Measurements from ENCODE around the gene LAD1. TPM values are rescaled to one million over a fixed set of nuclear protein-coding genes. Genes with fewer than 3 reads are reported as not detected.

The LAD1 gene
- total RNA-seq, 1 donor from 2014 or later = 0.68 TPM

DNA sequence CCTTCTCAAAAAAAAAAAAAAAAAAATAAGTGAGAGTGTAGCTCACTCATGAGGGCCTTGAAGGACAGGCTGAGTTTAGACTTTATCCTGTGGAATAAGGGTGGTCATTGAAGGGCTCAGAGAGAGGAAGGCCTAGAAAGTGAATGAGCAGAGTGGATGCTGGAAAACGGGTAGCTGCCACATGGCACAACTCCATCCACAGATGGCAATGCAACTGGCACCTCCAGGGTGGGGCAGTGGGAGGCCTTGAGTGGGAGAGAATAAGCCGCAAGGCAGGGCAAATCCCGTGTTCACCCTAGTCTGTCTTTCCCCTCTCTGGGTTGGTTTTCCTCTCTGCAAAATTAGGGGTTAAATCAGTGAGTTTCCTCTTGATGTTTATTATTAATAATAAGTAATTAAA is 19.3 kb upstream of the LAD1 start:
- DNase-seq = no peak

DNA sequence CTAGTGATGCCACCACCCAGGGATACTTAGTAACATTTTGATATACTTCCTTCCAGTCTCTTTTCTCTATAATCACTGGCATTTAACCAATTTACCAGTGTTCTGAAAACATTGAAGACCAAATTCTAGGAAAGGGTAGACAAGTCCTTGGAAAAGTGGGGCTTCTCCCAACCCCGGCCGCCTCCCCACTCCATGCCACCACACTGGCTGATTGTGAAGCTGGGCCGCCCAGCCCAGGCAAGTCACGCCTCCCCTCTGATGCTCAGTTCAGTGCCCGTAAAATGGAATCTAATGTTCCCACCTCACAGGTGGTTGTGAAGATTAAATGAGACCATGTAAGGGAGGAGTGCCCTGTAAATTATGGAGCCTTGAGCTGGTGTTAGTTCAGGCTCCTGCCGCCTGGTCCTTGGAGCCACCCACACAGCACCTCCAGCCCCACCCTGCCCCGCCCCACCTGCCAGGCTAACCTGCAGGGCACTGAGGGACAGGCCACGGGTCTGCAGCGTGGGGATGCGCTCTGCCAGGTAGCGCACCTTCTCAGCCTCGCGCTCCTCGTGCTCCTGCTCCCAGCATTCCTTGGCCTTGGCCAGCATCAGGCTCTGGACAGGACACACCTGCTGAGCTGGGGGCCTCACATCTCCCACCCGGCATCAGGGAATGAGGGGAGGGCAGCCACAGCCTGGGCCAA is 15.1 kb upstream of the LAD1 start:
- no peak for DNase-seq

DNA sequence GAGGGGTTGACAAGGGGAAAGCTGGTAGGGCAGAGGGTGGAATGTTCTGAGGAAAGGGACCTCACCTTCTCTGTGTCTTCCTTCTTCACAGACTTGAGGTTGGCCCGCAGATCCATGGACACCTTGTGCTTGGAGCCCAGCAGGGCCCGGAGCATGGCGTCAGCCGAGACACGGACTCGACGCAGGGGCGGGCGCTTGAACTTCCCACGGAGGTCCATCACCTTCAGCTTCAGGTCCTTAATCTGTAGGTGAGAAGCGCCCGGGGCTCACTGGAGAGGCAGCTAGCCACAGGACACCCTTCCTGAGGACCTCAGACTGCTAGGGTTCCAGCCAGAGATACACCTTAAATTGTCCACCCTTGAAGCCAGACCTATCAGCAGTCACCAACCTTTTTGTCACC is 12.2 kb upstream of the LAD1 start:
- no peak for DNase-seq

DNA sequence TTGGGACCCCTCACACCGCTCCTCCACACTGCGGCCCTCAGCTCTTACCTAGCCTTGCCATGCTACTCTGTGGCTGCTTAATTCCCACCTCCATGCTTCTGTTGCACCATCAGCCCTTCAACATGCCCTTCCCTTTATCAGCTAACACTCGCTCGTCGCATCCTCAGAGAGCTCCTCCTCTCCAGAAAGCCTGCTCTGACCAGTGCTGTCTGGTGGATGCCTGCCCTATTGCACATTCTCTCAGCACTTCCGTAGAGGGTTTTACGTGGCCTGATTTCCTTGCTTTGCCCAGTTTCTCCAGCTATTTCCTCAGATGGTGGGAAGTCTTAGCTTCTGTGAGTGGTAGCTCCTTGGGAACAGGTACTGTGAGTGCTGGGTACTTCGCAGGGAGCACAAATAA is 10.3 kb upstream of the LAD1 start:
- DNase-seq = no peak

DNA sequence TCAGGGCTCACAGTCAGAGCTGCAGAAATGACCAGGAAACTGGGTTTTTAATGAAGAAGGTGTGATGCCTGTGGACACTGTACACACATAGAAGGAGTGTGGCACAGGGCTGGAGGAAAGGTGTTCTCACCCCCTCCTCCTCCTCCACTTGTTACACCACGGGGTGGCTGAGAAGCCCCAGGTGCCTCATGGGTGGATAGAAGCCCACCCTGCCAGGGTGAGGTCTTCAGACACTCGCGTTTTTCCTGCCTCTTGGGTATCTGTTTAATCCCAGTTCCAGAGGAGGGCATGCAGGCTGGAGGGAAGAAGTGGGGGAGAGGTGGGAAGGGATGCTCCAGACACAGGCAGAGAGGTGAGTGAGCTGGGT is 9.7 kb upstream of the LAD1 start:
- no peak for DNase-seq

DNA sequence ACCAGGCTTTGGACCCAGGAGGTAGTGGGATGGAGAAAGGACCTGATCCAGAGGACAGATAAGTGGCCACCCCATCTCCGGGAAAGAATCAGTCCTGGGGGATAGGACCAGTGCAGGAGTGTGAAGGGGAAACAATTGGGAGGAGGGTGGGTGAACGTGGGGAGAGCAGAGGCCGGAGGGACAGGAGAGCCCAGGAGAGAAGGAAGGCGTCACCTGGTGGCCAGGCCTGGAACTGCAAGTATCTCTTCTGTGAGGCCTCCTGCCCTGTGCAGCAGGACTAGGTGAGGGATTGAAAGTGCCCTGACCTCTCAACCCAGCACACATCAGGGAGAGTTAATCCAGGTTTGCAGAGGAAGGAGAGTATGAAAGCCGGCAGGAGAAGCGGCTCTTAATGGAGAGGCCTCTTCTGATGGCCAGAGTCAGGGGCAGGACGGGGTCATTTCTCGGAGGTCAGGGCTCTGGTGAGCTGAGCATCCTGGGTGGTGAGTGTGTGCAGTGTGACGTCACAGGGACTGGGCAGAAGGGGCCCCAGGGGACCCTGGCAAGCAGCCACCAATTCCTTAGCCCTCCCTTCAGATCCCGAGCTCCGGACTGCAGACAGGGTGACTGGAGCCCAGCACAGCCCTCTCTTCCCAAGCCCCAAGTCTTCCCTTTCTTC is 9.2 kb upstream of the LAD1 start:
- peak; percentile 84 for DNase-seq

DNA sequence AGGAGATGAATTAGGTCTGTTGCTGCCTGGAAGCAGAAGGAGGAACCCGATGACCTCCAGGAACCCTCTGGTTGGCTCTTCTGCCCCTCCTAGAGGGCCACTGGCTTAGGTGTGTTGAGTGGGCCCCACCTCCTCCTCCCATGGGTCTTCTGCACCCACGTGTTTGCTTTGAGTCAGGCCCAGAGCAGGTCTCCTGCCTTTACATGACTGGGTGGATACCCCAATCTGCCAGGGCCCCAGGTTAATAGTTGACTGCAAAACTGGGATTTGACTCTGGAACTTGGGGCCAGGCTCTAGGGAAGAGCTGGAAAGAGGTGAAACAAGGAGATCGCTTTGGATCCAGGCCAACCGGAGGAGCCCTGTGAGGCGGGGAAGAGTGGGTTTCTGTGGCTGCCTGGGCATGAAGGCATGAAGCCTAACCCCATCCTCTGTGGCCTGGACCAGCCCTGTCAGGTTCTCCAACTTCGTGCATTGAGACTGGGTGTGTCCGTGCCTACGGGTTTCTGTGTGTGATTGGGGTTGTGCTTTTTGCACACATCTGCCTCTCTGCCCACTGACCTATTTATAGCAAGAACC is 7.8 kb upstream of the LAD1 start:
- no peak for DNase-seq

DNA sequence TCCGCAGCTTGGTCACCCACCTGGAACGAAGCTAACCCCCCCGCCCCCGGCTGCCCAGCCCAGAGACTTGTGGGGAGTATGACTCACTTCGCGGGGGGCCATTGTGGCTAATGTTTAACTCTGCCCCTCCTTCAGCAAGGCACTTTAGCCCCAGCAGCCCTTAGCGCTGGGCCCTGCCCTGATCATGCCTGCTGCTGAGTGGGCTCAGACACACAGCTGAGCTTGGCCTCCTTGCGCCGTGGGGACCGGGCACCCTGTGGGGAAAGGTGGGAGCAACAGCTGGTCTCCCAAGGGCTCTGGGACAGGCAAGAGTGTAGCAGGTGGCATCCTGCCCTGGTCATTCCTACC is 6.3 kb upstream of the LAD1 start:
- no peak for DNase-seq

DNA sequence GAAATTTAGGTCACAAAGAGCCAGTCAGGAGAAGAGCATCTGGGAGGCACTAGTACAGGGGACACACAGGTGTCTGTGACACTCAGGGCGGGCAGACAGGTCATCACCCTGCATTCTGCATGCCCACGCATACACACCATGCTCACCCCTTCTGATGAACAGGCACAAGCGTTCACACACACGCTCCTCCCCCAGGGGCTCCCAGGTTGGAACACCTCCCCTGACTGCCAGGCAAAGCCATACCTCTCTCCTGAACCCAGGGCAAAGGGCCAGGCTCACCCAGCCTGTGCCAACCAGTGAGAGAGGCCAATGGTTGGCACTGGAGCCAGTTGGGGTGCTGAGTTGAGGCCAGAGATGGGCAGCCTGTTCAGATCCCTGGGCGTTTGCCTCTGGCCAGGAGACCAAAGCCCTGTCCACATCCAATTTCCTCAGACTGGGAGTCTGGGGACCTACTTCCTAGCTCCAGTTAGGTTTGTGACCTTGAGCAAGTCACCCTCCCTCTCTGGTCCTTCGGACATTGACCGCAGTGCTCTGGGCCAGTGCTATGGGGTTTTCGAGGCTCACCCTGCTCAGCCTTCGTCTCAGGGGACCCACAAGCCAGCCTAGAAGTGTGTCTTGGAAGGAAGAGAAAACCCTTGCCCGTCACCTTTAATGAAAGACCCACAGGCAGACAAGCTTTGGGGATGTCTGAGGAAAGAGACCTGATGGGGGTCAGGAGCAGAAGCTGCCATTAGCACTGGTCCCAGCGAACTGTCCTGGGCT is 5.8 kb upstream of the LAD1 start:
- DNase-seq = no peak

DNA sequence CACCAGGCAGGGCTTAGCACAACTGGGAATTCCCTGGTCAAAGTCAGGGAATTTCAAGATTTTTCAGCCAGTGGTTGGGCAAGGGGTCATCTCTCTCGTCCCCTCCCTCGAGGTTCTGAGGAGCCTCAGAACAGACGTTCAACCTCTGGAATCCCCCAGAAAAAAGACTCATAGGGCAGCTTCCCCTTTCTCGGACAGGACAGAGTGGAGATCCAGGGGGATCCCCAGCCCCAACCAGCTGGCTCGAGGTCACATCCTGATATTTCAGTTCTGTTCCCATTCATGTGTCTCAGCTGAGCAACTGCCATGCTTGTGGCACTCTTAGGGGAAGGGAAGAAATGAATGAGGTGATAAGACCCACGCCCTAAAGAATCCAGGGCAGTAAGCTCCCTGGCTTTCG is 4.9 kb upstream of the LAD1 start:
- DNase-seq = peak; percentile 5

DNA sequence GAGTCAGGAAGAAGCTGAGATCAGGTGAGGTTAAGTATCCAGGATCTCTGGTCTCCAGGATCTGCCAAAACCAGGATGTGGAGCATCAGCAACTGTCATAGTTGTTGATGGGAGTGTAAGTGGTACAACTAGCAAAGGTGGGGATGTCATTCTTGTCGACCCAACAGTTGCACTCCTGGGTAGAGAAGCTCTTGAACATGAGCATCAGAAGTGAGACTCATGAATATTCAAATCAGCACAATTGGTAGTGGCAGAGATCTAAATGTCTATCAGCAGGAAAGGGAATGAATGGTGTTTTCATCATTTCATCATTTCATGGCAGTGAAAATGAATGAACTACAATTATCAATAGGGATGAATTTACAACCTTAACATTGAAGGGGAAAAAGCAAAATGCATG is 4.2 kb upstream of the LAD1 start:
- no peak for DNase-seq

DNA sequence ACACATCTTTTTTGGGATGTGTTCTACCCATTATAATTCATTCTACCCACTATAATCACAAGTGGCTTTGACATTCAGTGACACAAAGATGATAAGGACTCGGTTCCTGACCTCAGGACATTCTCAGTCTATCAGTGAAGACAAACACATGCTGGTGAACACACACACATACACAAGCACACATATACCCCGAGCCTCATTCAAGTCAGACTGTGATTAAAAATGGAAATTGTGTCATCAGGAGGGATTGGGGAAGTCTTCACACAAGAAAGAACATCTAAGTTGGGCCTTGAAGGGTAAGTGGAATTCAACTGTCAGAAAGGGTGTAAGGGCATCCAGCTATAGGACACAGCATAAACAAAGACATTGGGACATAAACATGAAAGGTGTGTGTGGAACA is 2.6 kb upstream of the LAD1 start:
- no peak for DNase-seq

DNA sequence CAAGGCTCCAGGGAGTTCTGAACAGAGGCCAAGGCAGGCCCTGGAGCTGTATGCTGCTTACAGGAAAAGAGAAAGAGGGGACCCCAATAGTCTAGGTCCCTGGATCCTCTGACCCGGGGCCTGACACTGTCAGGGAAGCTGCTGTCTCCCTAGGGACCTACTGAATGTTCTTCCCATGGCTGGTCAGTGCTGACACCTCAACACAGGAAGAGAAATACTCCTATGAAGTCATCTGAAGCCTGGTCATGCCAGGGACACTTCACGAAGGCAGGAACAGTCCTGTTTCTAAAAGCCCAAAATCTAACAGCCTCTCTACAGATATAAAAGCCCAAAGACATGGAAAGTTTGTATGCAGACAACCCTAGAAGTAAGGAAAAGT is 1.7 kb upstream of the LAD1 start:
- DNase-seq = no peak

DNA sequence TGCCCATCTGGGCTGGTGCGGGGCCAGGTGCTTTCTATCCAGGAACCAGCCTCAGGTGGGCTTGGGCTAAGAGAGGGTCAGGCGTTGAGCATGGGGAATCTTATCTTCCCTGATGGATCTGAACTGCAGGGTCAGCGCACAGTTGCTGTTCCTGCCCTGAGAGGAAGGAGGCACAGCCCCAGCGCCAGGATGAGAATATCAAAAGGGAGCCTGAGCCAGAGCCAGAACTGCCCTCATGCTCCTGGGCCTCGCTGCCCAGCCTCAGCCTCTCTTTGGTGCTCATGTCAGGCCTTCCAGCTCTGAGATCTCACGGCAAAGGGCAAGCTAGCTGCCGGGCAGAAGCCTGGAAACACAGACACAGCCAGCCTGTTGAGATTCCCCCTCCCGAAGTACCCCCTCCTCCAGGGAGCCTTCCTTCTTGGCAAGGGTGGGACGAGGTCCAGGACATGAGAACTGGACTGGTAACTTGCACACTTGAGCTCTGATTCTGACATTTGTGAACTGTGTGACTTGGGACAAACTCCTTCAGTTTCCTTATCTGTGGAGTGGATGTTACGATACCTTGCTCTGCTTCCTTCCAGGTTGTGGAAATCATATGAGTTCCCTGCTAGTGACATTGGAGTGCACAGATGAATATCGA is 1.2 kb upstream of the LAD1 start:
- no peak for DNase-seq

DNA sequence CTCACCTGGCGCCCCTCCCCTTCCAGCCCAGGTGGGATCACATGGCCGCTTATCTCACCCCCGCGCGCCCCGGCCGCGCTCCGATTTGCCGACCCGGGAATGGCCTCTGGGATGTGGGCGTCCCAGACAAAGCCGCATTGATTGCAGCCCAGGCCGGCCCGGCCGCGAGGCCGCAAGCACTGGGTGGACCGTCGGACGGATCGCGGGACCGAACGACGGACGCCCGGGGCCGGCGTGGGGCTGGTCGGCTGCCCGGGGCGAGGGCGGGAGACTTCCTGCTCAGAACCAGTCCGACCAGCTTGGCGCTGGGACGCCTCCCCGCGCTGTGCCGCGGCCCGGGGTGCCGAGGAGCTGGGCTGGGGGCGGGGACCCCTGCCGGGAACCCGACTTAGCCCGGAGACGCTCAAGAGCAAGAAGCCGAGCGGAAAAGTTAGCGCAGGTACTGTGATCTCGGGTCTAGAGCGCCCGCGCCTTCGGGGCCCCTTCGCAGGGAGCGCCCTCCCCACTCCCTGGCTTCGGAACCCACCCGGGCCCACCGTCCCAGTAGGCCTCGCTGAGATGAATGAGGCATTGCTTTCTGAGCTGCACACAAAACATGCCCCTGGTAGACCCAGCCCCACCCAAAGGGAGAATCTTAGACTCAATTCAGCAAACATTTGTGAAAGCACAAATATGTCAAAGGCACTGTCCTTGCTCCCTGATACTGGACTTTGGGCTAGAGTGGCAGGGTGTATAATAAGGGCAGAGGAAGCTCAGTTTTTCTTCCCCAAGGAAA is 415 bp upstream of the LAD1 start:
- DNase-seq = no peak

DNA sequence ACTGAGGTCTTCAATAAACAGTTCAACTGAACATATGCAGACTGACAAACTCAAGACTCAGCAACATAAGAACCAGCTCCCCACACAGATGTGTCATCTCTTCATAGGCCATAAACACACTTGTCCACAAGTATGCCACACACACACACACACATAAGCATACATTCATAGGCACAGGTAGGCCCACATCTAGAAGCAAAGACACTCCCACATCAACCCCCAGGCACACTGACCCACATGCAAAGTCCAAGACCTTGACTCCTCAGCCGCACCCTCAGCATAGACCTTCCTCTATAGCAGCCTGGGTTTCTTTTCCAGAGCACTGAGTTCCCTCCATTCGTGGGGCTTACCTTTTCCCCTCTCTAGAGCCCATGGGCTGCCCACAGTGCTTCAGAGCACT is 1.4 kb downstream of the LAD1 start:
- DNase-seq = no peak

DNA sequence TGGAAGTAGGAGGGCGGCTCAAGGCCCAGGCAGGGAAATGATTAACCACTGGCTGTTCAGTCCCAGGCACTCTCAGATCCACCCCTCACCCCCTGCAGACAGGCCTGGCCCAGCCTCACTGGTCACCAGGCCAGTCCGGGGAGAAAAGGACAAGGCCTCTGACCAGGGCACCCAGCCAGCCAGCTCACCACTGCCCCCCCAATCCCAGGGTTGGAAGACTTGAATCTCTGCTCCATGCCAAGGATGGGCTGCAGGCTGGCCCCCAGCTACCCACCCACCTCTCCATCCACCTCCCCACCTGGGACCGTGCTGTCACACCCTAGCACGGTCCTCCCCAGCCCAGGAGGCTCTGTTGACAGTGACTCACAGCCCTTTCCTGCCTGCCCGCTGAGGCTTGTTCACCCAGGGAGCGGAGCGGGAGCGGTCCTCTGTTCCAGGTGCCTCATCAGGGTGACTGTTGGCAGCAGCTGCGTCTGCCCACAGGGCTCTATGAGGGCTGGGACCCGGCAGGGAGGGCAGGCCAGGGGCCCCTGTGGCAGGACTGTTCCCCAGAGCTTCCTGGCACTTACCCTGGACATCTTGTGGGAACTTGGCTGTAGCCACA is 2.2 kb downstream of the LAD1 start:
- DNase-seq = no peak

DNA sequence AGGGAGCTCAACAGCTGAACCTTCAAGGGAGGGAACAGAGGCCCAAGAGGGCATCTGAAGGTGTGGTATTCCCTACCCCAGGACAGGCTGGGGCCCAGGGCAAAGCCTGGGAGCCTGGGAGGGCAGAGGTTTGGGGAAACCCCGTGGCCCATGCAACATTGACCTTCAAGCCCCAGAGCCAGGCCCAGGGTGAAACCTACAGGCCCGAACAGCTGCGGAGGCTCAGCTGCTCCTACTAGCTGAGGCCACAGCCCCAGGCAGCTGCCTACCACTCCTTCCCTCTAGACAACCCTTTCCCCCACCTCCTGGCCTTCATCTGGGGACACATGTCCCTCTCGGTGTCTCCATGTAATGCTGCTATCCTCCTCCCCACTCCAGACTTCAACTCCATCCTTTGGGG is 3.2 kb downstream of the LAD1 start:
- no peak for DNase-seq

DNA sequence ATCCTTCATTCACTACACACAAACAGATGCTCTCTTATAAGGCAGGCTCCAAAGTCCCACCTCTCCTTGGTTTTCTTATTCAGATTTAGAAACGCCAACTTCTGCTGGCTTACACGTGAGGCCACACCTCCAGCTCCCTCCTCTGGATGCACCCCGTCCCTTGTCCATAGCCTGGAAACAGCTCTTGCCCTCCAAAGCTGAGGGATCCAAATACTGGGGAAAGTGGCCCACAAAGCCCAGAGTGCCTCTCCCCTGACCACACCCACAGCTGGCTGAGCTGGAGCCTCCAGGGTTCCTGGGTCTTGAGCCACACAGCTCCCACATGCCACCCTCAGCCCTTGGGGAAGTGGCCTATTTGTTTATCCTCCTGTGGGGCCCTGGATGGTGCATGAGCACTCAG is 4.5 kb downstream of the LAD1 start:
- DNase-seq = no peak

DNA sequence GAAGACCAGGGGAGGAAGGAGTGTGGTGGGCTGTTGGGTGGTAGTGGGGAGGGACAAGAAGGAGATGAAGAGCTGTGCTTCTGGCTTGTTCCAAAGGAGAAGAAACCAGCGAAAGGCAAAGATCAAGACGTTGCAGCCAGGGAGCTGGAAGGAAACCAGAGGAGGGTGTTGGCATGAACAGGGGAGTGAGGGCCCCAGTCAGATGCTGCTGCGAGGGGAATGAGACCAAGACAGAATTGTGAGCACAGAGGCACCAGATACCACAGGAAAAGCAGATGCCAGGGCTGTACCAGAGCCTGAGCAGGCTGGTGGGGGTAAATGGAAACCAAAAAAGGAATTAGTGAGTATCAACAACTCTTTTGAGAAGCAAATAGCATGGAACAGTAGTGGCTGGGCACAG is 6.0 kb downstream of the LAD1 start:
- DNase-seq = no peak

DNA sequence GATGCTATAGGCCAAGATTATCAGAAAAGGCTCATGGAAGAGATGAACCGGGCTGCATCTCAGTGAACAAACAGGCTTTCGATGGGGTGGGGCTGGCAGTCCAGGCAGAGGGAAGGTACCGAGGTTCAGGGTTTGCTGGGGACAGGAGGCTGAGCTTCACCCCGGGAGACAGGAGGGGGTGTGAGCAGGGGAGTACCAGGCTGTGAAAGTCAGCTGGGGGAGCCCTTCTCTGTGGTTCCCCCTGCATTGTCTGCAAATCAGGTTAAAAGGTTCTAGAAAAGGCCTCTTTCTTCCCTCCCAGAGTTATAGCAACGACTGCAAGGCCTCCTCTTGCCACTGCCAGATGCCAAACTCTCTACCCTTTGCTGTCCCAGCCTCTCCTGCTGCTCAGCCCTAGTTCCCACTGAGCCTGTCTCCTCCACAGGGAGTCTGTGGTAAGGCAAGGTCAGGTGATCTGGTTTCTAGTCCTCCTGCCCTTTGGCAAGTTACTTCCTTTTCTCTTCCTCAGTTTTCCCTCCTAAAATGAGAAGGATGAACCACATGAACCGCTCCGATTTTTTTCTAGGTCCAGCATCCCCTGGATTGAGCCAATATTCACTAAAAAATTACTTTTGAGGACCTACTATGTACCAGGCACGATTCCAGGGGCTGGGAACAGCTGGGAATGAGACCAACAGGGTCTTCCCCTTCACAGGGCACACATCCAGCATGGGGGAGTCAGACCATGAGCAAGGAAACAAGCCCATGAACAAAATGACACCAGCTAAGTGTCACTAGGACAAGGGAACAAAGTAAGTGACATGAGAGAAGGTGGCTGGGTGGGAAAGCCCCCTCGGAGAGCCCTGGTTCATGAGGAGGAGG is 7.2 kb downstream of the LAD1 start:
- no peak for DNase-seq

Data from dermis blood vessel endothelial cell (primary cell).